Activated naive CD8-positive, alpha-beta T cell treated with anti-CD3 and anti-CD28 coated beads, Interleukin-2, amount 50 U/mL, for 24 hours (primary cell): ENCODE measurements around the gene IL12RB2.

Experiments used
- ATAC-seq: fragments of 150-1000 bp; cut with Tn5 transposase; one replicate; pipeline ENCODE4 v1.10.0; 2021
- DNase-seq: peaks from one replicate; pipeline ENCODE4 v3.0.0; 2021
- H3K27ac Mint-ChIP-seq: one replicate; pipeline ENCODE4 v1.8.0; 2021; ENCODE audit warnings: mild to moderate bottlenecking, mixed read lengths
- H3K27me3 Mint-ChIP-seq: one replicate; pipeline ENCODE4 v1.8.0; 2021; ENCODE audit warnings: mixed read lengths
- H3K36me3 Mint-ChIP-seq: one replicate; pipeline ENCODE4 v1.8.0; 2021; ENCODE audit warnings: low read depth, mixed read lengths
- H3K4me1 Mint-ChIP-seq: one replicate; pipeline ENCODE4 v1.8.0; 2021; ENCODE audit warnings: mixed read lengths
- H3K4me3 Mint-ChIP-seq: one replicate; pipeline ENCODE4 v1.8.0; 2021; ENCODE audit warnings: mild to moderate bottlenecking, moderate library complexity, mixed read lengths
- H3K9me3 Mint-ChIP-seq: one replicate; pipeline ENCODE4 v1.8.0; 2021; ENCODE audit warnings: mixed read lengths

The IL12RB2 gene

GRCh38 chr1:67294836-67295617, 12.6 kb upstream of the IL12RB2 start:
- no peak for DNase-seq
- H3K4me1 Mint-ChIP-seq = peaks cover 20% of the 10 kb centered on the region
- H3K4me3 Mint-ChIP-seq = no peak overlapping the region
- no peaks in the 10 kb centered on the region for H3K36me3 Mint-ChIP-seq
- peak overlapping the region; percentile 28 for H3K27ac Mint-ChIP-seq
- peaks cover 10% of the 10 kb centered on the region for H3K9me3 Mint-ChIP-seq
- peak; percentile 79 for ATAC-seq
- H3K27me3 Mint-ChIP-seq = peaks cover 7% of the 10 kb centered on the region

- Mint-ChIP-seq H3K27ac (no peak overlapping the region), H3K4me3 (no peak overlapping the region), H3K36me3 (no peaks in the 10 kb centered on the region), H3K4me1 (peaks cover 36% of the 10 kb centered on the region), H3K9me3 (peaks cover 4% of the 10 kb centered on the region), H3K27me3 (peaks cover 8% of the 10 kb centered on the region)
- ATAC-seq (no peak), DNase-seq (no peak)
Observed at GRCh38 chr1:67298762-67299161, 8.9 kb upstream of the IL12RB2 start.

- Mint-ChIP-seq H3K9me3 (peaks cover 4% of the 10 kb centered on the region), H3K27ac (no peak overlapping the region), H3K36me3 (no peaks in the 10 kb centered on the region), H3K4me3 (no peak overlapping the region), H3K27me3 (peaks cover 7% of the 10 kb centered on the region), H3K4me1 (peaks cover 38% of the 10 kb centered on the region)
- DNase-seq = no peak
- ATAC-seq = no peak
Observed at GRCh38 chr1:67299296-67299695, 8.4 kb upstream of the IL12RB2 start.

GRCh38 chr1:67300561-67300960, 7.1 kb upstream of the IL12RB2 start:
- Mint-ChIP-seq H3K27me3 (peaks cover 7% of the 10 kb centered on the region), H3K4me1 (peaks cover 35% of the 10 kb centered on the region), H3K27ac (no peak overlapping the region), H3K36me3 (no peaks in the 10 kb centered on the region), H3K4me3 (no peak overlapping the region), H3K9me3 (no peaks in the 10 kb centered on the region)
- DNase-seq = no peak
- no peak for ATAC-seq

GRCh38 chr1:67304023-67304422, 3.6 kb upstream of the IL12RB2 start:
- ATAC-seq (peak; percentile 62), DNase-seq (no peak)
- H3K4me1 Mint-ChIP-seq = peaks cover 49% of the 10 kb centered on the region
- peaks cover 16% of the 10 kb centered on the region for H3K27me3 Mint-ChIP-seq
- peak overlapping the region; percentile 52 for H3K4me3 Mint-ChIP-seq
- H3K36me3 Mint-ChIP-seq = peaks cover 7% of the 10 kb centered on the region
- H3K9me3 Mint-ChIP-seq = no peaks in the 10 kb centered on the region
- peak overlapping the region; percentile 80 for H3K27ac Mint-ChIP-seq

- peaks cover 16% of the 10 kb centered on the region for H3K27me3 Mint-ChIP-seq
- H3K27ac Mint-ChIP-seq = peak overlapping the region; percentile 97
- peaks cover 65% of the 10 kb centered on the region for H3K4me1 Mint-ChIP-seq
- peaks cover 29% of the 10 kb centered on the region for H3K36me3 Mint-ChIP-seq
- DNase-seq = no peak
- H3K9me3 Mint-ChIP-seq = no peaks in the 10 kb centered on the region
- no peak for ATAC-seq
- H3K4me3 Mint-ChIP-seq = peak overlapping the region; percentile 87
Observed at GRCh38 chr1:67306547-67306946, 1.1 kb upstream of the IL12RB2 start.

- Mint-ChIP-seq H3K9me3 (no peaks in the 10 kb centered on the region), H3K27me3 (peaks cover 11% of the 10 kb centered on the region), H3K36me3 (peaks cover 43% of the 10 kb centered on the region), H3K4me1 (peaks cover 71% of the 10 kb centered on the region), H3K27ac (peak overlapping the region; percentile 97), H3K4me3 (peak overlapping the region; percentile 94)
- peak; percentile 20 for DNase-seq
- ATAC-seq = no peak
Observed at GRCh38 chr1:67308136-67308535, 463 bp downstream of the IL12RB2 start.

GRCh38 chr1:67312615-67313014, 4.9 kb downstream of the IL12RB2 start:
- no peaks in the 10 kb centered on the region for H3K27me3 Mint-ChIP-seq
- peak overlapping the region; percentile 4 for H3K27ac Mint-ChIP-seq
- H3K4me3 Mint-ChIP-seq = peak overlapping the region; percentile 94
- no peaks in the 10 kb centered on the region for H3K9me3 Mint-ChIP-seq
- peaks cover 51% of the 10 kb centered on the region for H3K36me3 Mint-ChIP-seq
- DNase-seq (no peak), ATAC-seq (no peak)
- peaks cover 65% of the 10 kb centered on the region for H3K4me1 Mint-ChIP-seq

GRCh38 chr1:67313934-67314671, 6.4 kb downstream of the IL12RB2 start:
- Mint-ChIP-seq H3K36me3 (peaks cover 43% of the 10 kb centered on the region), H3K4me3 (no peak overlapping the region), H3K4me1 (peaks cover 58% of the 10 kb centered on the region), H3K27me3 (no peaks in the 10 kb centered on the region), H3K9me3 (no peaks in the 10 kb centered on the region), H3K27ac (peak overlapping the region; percentile 36)
- peak; percentile 48 for ATAC-seq
- DNase-seq = no peak

- peak; percentile 44 for ATAC-seq
Observed at GRCh38 chr1:67314696-67315095, 7.0 kb downstream of the IL12RB2 start.

GRCh38 chr1:67316180-67316902, 8.7 kb downstream of the IL12RB2 start:
- Mint-ChIP-seq H3K4me3 (no peak overlapping the region), H3K27ac (no peak overlapping the region), H3K27me3 (no peaks in the 10 kb centered on the region), H3K36me3 (peaks cover 40% of the 10 kb centered on the region), H3K4me1 (peaks cover 47% of the 10 kb centered on the region), H3K9me3 (no peaks in the 10 kb centered on the region)
- ATAC-seq (no peak), DNase-seq (no peak)

More at GRCh38 chr1:67314696-67315095, 7.0 kb downstream of the IL12RB2 start:
- Mint-ChIP-seq H3K27me3 (no peaks in the 10 kb centered on the region), H3K4me3 (peak overlapping the region; percentile 37), H3K36me3 (peaks cover 40% of the 10 kb centered on the region), H3K9me3 (no peaks in the 10 kb centered on the region), H3K4me1 (peaks cover 55% of the 10 kb centered on the region), H3K27ac (no peak overlapping the region)
- no peak for DNase-seq

GRCh38 chr1:67316918-67317317, 9.2 kb downstream of the IL12RB2 start:
- Mint-ChIP-seq H3K4me1 (peaks cover 41% of the 10 kb centered on the region), H3K36me3 (peaks cover 42% of the 10 kb centered on the region), H3K27ac (no peak overlapping the region), H3K4me3 (no peak overlapping the region), H3K9me3 (no peaks in the 10 kb centered on the region), H3K27me3 (no peaks in the 10 kb centered on the region)
- ATAC-seq (no peak), DNase-seq (no peak)

GRCh38 chr1:67317803-67318202, 10.1 kb downstream of the IL12RB2 start:
- H3K4me3 Mint-ChIP-seq = no peak overlapping the region
- no peak for DNase-seq
- H3K9me3 Mint-ChIP-seq = no peaks in the 10 kb centered on the region
- peak; percentile 37 for ATAC-seq
- peaks cover 42% of the 10 kb centered on the region for H3K36me3 Mint-ChIP-seq
- H3K27ac Mint-ChIP-seq = no peak overlapping the region
- peaks cover 32% of the 10 kb centered on the region for H3K4me1 Mint-ChIP-seq
- H3K27me3 Mint-ChIP-seq = no peaks in the 10 kb centered on the region

- no peak for DNase-seq
- no peak for ATAC-seq
- Mint-ChIP-seq H3K27ac (no peak overlapping the region), H3K4me1 (peaks cover 7% of the 10 kb centered on the region), H3K4me3 (no peak overlapping the region), H3K9me3 (no peaks in the 10 kb centered on the region), H3K36me3 (peaks cover 66% of the 10 kb centered on the region), H3K27me3 (no peaks in the 10 kb centered on the region)
Observed at GRCh38 chr1:67322442-67322841, 14.8 kb downstream of the IL12RB2 start.
